ENCODE measurements around the gene TREML1. TPM values are rescaled to one million over a fixed set of nuclear protein-coding genes. Genes with fewer than 3 reads are reported as not detected.

TREML1 gene
- total and polyA plus RNA-seq, 2 of the 4 experiments (the other 2 are of a cell fraction): not detected

GRCh38 chr6:41159415-41160082 lies 5.4 kb upstream of the TREML1 start:
- no peak overlapping the region for H2BK15ac ChIP-seq (ENCODE audit: low read depth, low read length)
- no peak overlapping the region for H2AK5ac ChIP-seq (ENCODE audit: low read depth, low read length)
- DNase-seq (peak; percentile 23), ATAC-seq (ENCODE audit: low read depth) (peak; percentile 63)
- H3K27me3 ChIP-seq (ENCODE audit: control insufficient read depth, insufficient read depth, low read length): peaks cover 5% of the 10 kb centered on the region
- no peak overlapping the region for H3K4me3 ChIP-seq (ENCODE audit: insufficient read depth, low read depth, low read length)
- H4K91ac ChIP-seq (ENCODE audit: insufficient read depth, low read depth, low read length): no peak overlapping the region
- H3K9me1 ChIP-seq (ENCODE audit: insufficient read depth, low read length): no peaks in the 10 kb centered on the region
- peak overlapping the region; percentile 27 for H2AFZ ChIP-seq (replicated peaks; ENCODE audit: low read length, poor library complexity)
- ChIA-PET POLR2A (ENCODE audit: unreplicated experiment) (no interaction called here), CTCF (no interaction called here)
- H4K5ac ChIP-seq (ENCODE audit: low read depth, low read length): no peak overlapping the region; the same call in 1 of the 2 replicates
- H3K56ac ChIP-seq (ENCODE audit: extremely low read depth, insufficient read depth, low read length): no peak overlapping the region
- in situ Hi-C loops (cut with MboI; ENCODE audit: low sequenced_read_pairs) (no loop called here), intact Hi-C loops (cut with micrococcal nuclease) (no loop called here), dilution Hi-C loops (cut with HindIII; ENCODE audit: low sequenced_read_pairs, unreplicated experiment) (no loop called here)
- no peak overlapping the region for H3K23ac ChIP-seq (ENCODE audit: low read depth, low read length)
- no peak overlapping the region for H2BK120ac ChIP-seq (ENCODE audit: low read depth, low read length)
- H3K4me1 ChIP-seq (ENCODE audit: control insufficient read depth, insufficient read depth, low read length): peaks cover 6% of the 10 kb centered on the region; the same call in 1 of the 2 replicates
- no peak overlapping the region for H2BK20ac ChIP-seq (ENCODE audit: low read depth, low read length)
- no peak overlapping the region for H2AK9ac ChIP-seq (replicated peaks; ENCODE audit: low read depth, low read length, poor library complexity)
- no peak overlapping the region for H2BK5ac ChIP-seq (ENCODE audit: low read depth, low read length, poor library complexity, severe bottlenecking)
- no TSS peak for BruUV-seq (replicated peaks)
- no peak overlapping the region for H3K14ac ChIP-seq (replicated peaks; ENCODE audit: low read depth, low read length)
- H3K27ac ChIP-seq (ENCODE audit: insufficient read depth, low read length): no peak overlapping the region; the same call in 1 of the 2 replicates
- H3K9me3 ChIP-seq (ENCODE audit: control insufficient read depth, insufficient read depth, low read length): no peaks in the 10 kb centered on the region
- no peak overlapping the region; the same call in 1 of the 2 replicates for H3K18ac ChIP-seq (ENCODE audit: low read depth, low read length)
- no peaks in the 10 kb centered on the region for H3K79me1 ChIP-seq (ENCODE audit: low read depth in 1 of 2, low read length in 2 of 2)
- H3K4me2 ChIP-seq (ENCODE audit: low read depth, low read length): peak overlapping the region; percentile 34; the same call in 1 of the 2 replicates
- no peak for TF ChIP-seq MAFK (IDR thresholded peaks at IDR 0.05; ENCODE audit: low read depth, low read length)
- no peak for TF ChIP-seq RFX5 (IDR thresholded peaks at IDR 0.05; ENCODE audit: low read depth, low read length)
- no peak for TF ChIP-seq RAD21 (IDR thresholded peaks at IDR 0.05; ENCODE audit: low read length)
- TF ChIP-seq, protein P1, sequence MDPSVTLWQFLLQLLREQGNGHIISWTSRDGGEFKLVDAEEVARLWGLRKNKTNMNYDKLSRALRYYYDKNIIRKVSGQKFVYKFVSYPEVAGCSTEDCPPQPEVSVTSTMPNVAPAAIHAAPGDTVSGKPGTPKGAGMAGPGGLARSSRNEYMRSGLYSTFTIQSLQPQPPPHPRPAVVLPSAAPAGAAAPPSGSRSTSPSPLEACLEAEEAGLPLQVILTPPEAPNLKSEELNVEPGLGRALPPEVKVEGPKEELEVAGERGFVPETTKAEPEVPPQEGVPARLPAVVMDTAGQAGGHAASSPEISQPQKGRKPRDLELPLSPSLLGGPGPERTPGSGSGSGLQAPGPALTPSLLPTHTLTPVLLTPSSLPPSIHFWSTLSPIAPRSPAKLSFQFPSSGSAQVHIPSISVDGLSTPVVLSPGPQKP (IDR thresholded peaks at IDR 0.05; ENCODE audit: borderline replicate concordance, low read depth, low read length): no peak
- no peak for TF ChIP-seq CEBPB (IDR thresholded peaks at IDR 0.05; ENCODE audit: low read depth, low read length)
- TF ChIP-seq BHLHE40 (IDR thresholded peaks at IDR 0.05; ENCODE audit: low read depth, low read length): no peak
- TF ChIP-seq MAZ (IDR thresholded peaks at IDR 0.05; ENCODE audit: borderline replicate concordance, low read depth, low read length): no peak
- no peak for TF ChIP-seq CTCF (conservative IDR thresholded peaks at IDR 0.05; ENCODE audit: low read depth, low read length)
- TF ChIP-seq MXI1 (IDR thresholded peaks at IDR 0.05; ENCODE audit: borderline replicate concordance, low read depth, low read length): no peak
- no peak for TF ChIP-seq RCOR1 (IDR thresholded peaks at IDR 0.05; ENCODE audit: insufficient replicate concordance, low read length)
- TF ChIP-seq POLR2A (IDR thresholded peaks at IDR 0.05; ENCODE audit: low read depth, low read length): no peak
- no peak for TF ChIP-seq NFE2L2 (IDR thresholded peaks at IDR 0.05; ENCODE audit: low read depth, low read length)
- no peak for TF ChIP-seq SMC3 (IDR thresholded peaks at IDR 0.05; ENCODE audit: low read depth, low read length)
- no peak for TF ChIP-seq USF2 (IDR thresholded peaks at IDR 0.05; ENCODE audit: low read depth, low read length)
- TF ChIP-seq FOS (IDR thresholded peaks at IDR 0.05; ENCODE audit: low read depth, low read length): no peak
- no peak for TF ChIP-seq CHD1 (IDR thresholded peaks at IDR 0.05; ENCODE audit: low read depth, low read length)
- H3K9ac ChIP-seq (ENCODE audit: low read depth, low read length): no peak overlapping the region
- no peak overlapping the region for H4K8ac ChIP-seq (ENCODE audit: low read depth in 2 of 2, low read length in 2 of 2)
- no peak overlapping the region for H3K4ac ChIP-seq (ENCODE audit: low read depth, low read length)
- no peaks in the 10 kb centered on the region for H4K20me1 ChIP-seq (ENCODE audit: insufficient read depth, low read length)
- no CpG with 5 or more reads among the region's 12 CpGs for WGBS, 2 experiments (ENCODE audit: extremely low coverage in 2 of 2, insufficient read length in 1 of 2)
- H3K36me3 ChIP-seq (ENCODE audit: control insufficient read depth, insufficient read depth, low read length): no peaks in the 10 kb centered on the region

Measured in IMR-90 (cell line).